Measurements from ENCODE around the gene ADRA1B.

DNA sequence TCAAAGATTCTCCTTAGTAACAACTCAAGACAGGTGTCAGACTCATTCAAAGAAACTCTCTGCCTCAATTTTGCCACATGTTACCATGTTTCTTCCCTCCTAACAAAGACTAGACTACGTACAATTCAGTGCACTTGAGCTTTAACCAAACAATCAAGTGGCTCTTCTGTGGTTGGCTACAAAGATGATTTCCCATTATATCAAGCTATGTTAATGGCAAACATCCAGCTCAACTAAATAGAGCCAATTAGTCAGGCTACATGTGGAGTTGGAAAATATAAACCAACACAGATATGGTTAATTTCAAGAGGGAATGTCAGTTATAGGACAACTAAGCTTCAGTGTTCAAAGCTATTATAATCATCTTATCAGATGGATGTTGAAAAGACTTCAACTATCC lies 29.2 kb upstream of the ADRA1B start:
- TF ChIP-seq, protein P1, sequence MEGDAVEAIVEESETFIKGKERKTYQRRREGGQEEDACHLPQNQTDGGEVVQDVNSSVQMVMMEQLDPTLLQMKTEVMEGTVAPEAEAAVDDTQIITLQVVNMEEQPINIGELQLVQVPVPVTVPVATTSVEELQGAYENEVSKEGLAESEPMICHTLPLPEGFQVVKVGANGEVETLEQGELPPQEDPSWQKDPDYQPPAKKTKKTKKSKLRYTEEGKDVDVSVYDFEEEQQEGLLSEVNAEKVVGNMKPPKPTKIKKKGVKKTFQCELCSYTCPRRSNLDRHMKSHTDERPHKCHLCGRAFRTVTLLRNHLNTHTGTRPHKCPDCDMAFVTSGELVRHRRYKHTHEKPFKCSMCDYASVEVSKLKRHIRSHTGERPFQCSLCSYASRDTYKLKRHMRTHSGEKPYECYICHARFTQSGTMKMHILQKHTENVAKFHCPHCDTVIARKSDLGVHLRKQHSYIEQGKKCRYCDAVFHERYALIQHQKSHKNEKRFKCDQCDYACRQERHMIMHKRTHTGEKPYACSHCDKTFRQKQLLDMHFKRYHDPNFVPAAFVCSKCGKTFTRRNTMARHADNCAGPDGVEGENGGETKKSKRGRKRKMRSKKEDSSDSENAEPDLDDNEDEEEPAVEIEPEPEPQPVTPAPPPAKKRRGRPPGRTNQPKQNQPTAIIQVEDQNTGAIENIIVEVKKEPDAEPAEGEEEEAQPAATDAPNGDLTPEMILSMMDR (IDR thresholded peaks at IDR 0.05; ENCODE audit: control extremely low read depth in 1 of 3, insufficient read depth in 1 of 3, low read depth in 1 of 3, low read length in 3 of 3): no peak
- TF ChIP-seq EGR1 (IDR thresholded peaks at IDR 0.05; ENCODE audit: borderline replicate concordance, low read depth, low read length): no peak
